ENCODE data around the gene NIPBL. TPM values are rescaled to one million over a fixed set of nuclear protein-coding genes. Genes with fewer than 3 reads are reported as not detected.

NIPBL gene
- total and polyA plus RNA-seq, 2 of the 8 experiments (the other 6 are each of a cell fraction or from before 2014, with no cell fraction given) = 21.1 to 53.5 TPM

DNA sequence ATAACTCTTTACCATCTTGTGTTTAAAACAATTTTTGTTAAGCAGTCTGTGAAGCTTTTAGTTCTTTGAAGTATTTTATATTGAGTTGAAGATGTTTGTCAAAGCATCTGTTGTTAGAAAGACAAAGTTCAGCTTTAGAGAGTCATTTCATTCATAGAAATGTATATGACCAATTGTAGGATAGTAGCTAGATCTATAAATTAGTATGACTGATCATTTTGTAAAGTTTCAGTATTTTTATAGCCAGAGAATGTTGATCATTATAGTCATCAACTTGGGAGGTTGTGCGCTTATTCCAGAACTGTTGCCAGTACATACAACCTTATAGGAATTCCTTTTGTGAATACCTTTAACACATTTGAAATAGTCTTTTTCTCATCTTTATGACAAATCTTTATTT, 5.2 kb downstream of the NIPBL start:
- ChIA-PET POLR2A (ENCODE audit: partially characterized antibody) (no interaction called here), CTCF (ENCODE audit: partially characterized antibody) (interaction anchor here (2.1 to 2.4 kb wide), 2 partner anchors 136 to 143 kb away, joined by 6 to 8 read pairs; no protein-coding TSS in a partner anchor)
- H2BK15ac ChIP-seq (ENCODE audit: low read length) = no peak overlapping the region
- H4K20me1 ChIP-seq (replicated peaks in 1 of 2; ENCODE audit: control insufficient read depth in 1 of 2, insufficient read depth in 2 of 2, low read length in 2 of 2) = peaks cover 9 to 10% of the 10 kb centered on the region in 2 experiments
- no peaks in the 10 kb centered on the region; a peak in 1 of 8 replicates for H3K36me3 ChIP-seq (ENCODE audit: control insufficient read depth in 2 of 4, insufficient read depth in 4 of 4, low read length in 3 of 4)
- H4K5ac ChIP-seq (ENCODE audit: insufficient read length, low read depth, low read length) = no peak overlapping the region
- H3K4me3 ChIP-seq (ENCODE audit: extremely low read depth in 1 of 4, insufficient read depth in 2 of 4, low read depth in 3 of 4, low read length in 4 of 4) = no peak overlapping the region
- H3K4ac ChIP-seq (replicated peaks; ENCODE audit: insufficient read length, low read depth, low read length) = no peak overlapping the region
- no peak overlapping the region for H2AFZ ChIP-seq (ENCODE audit: low read length)
- 89% methylated on average over 1 of the region's 1 CpG; no CpG with 5 or more reads in 1 of the 2 experiments for WGBS, 2 experiments (ENCODE audit: extremely low coverage in 1 of 2, insufficient coverage in 1 of 2, insufficient read length in 1 of 2, insufficient replicate concordance in 2 of 2, low coverage in 1 of 2, low lambda C conversion rate in 2 of 2, missing lambda C conversion rate in 1 of 2)
- H3K9ac ChIP-seq (replicated peaks in 1 of 4; ENCODE audit: extremely low read depth in 1 of 4, low read depth in 3 of 4, low read length in 3 of 4) = no peak overlapping the region
- no peak overlapping the region for H2BK12ac ChIP-seq (ENCODE audit: low read depth, low read length)
- 0 out of 4 replicates have a peak, but pooled peaks cover 0 to 2% of the 10 kb centered on the region in 2 experiments for H3K9me3 ChIP-seq (ENCODE audit: insufficient read depth in 2 of 2, low read depth in 1 of 2, low read length in 1 of 2)
- no peak overlapping the region for H3K4me2 ChIP-seq (ENCODE audit: insufficient read depth in 1 of 2, low read depth in 2 of 2, low read length in 2 of 2)
- no peak overlapping the region for H4K91ac ChIP-seq (replicated peaks; ENCODE audit: insufficient read length, low read length)
- no peaks in the 10 kb centered on the region; a peak in 2 of 7 replicates for H3K4me1 ChIP-seq (replicated peaks in 1 of 4; ENCODE audit: control insufficient read depth in 3 of 4, insufficient read depth in 4 of 4, low read length in 3 of 4)
- H3K18ac ChIP-seq (ENCODE audit: extremely low read depth, low read length) = no peak overlapping the region
- no peaks in the 10 kb centered on the region for H3K27me3 ChIP-seq (replicated peaks in 1 of 4; ENCODE audit: control insufficient read depth in 3 of 4, extremely low read depth in 1 of 4, insufficient read depth in 3 of 4, low read length in 3 of 4)
- DNase-seq (ENCODE audit: low read depth in 1 of 2, low spot score in 2 of 2) (no peak), FAIRE-seq (no peak)
- H2BK120ac ChIP-seq (replicated peaks; ENCODE audit: low read depth, low read length) = no peak overlapping the region
- H3K23me2 ChIP-seq (ENCODE audit: low read depth, low read length) = peaks cover 6% of the 10 kb centered on the region
- H2AK5ac ChIP-seq (ENCODE audit: low read depth, low read length) = no peak overlapping the region
- H3K79me2 ChIP-seq (ENCODE audit: control insufficient read depth in 1 of 2, insufficient read depth in 2 of 2, low read length in 2 of 2) = peaks cover 27 to 97% of the 10 kb centered on the region in 2 experiments
- H3K23ac ChIP-seq (ENCODE audit: insufficient read length) = no peak overlapping the region
- H3K27ac ChIP-seq (ENCODE audit: low read depth, low read length) = no peak overlapping the region
- no peak overlapping the region for H2BK20ac ChIP-seq (ENCODE audit: low read length)
- peaks cover 8% of the 10 kb centered on the region for H3K79me1 ChIP-seq (ENCODE audit: low read depth, low read length)
- no peak overlapping the region for H3K14ac ChIP-seq (ENCODE audit: insufficient read length)
- H2BK5ac ChIP-seq (ENCODE audit: low read depth, low read length) = no peak overlapping the region
- H4K8ac ChIP-seq (ENCODE audit: extremely low read depth, insufficient read depth, low read length) = no peak overlapping the region
- H3K56ac ChIP-seq (replicated peaks; ENCODE audit: insufficient read length, low read depth, low read length) = no peak overlapping the region
- TF ChIP-seq SIX5 (IDR thresholded peaks at IDR 0.05; ENCODE audit: low read depth, low read length) (no peak), CHD1 (IDR thresholded peaks at IDR 0.05; ENCODE audit: low read depth, low read length) (no peak), CHD2 (IDR thresholded peaks at IDR 0.05; ENCODE audit: low read length) (no peak), RBBP5 (IDR thresholded peaks at IDR 0.05; ENCODE audit: borderline replicate concordance, low read depth, low read length) (no peak), HDAC6 (IDR thresholded peaks at IDR 0.05; ENCODE audit: low read depth, low read length) (no peak), YY1 (IDR thresholded peaks at IDR 0.05; ENCODE audit: low read depth, low read length) (no peak), TEAD4 (IDR thresholded peaks at IDR 0.05; ENCODE audit: low read depth, low read length) (no peak), GABPA (IDR thresholded peaks at IDR 0.05; ENCODE audit: borderline replicate concordance, insufficient read depth, low read length) (no peak), KDM1A (IDR thresholded peaks at IDR 0.05; ENCODE audit: borderline replicate concordance, low read length) (no peak), BRCA1 (IDR thresholded peaks at IDR 0.05; ENCODE audit: low read depth, low read length) (no peak), FOSL1 (IDR thresholded peaks at IDR 0.05; ENCODE audit: insufficient read depth, low read depth, low read length) (no peak), NRF1 (IDR thresholded peaks at IDR 0.05; ENCODE audit: low read depth, low read length) (no peak), ASH2L (IDR thresholded peaks at IDR 0.05; ENCODE audit: low read length) (no peak)

Measured in H1 (cell line).